WTC11 (cell line): ENCODE data around the gene MSI2. TPM values are rescaled to one million over a fixed set of nuclear protein-coding genes. Genes with fewer than 3 reads are reported as not detected.

Experiments used
- ATAC-seq: fragments of 200-7000 bp; cut with Tn5 transposase; 2 replicates; pipeline ENCODE4 v1.10.0; 2021; ENCODE audit warnings: mild to moderate bottlenecking, moderate library complexity
- CTCF ChIA-PET: fragments of 300-600 bp; sonication (Branson Sonifier 250); formaldehyde crosslinking; loops from one replicate; lab custom pipeline; 2021; ENCODE audit warnings: antibody characterized with exemption; lab: Charles Lee
- POLR2A ChIA-PET: fragments of 350-600 bp; sonication (Branson Sonifier 250); formaldehyde crosslinking; loops from one replicate; lab custom pipeline; 2021; ENCODE audit warnings: antibody characterized with exemption; lab: Charles Lee
- DNase-seq: peaks from one replicate; pipeline ENCODE4 v3.0.0; 2021; ENCODE audit warnings: low spot score
- H3K27ac Mint-ChIP-seq: 2 replicates; pipeline ENCODE4 v1.8.0; 2021; ENCODE audit warnings: mixed read lengths
- H3K27me3 Mint-ChIP-seq: 2 replicates; pipeline ENCODE4 v1.8.0; 2021; ENCODE audit warnings: low read depth, mild to moderate bottlenecking, moderate library complexity, mixed read lengths
- H3K36me3 Mint-ChIP-seq: 2 replicates; pipeline ENCODE4 v1.8.0; 2021; ENCODE audit warnings: mixed read lengths
- H3K4me1 Mint-ChIP-seq: 2 replicates; pipeline ENCODE4 v1.8.0; 2022; ENCODE audit warnings: mixed read lengths
- H3K4me3 Mint-ChIP-seq: 2 replicates; pipeline ENCODE4 v1.8.0; 2021; ENCODE audit warnings: mild to moderate bottlenecking, moderate library complexity, mixed read lengths
- H3K9me3 Mint-ChIP-seq: 2 replicates; pipeline ENCODE4 v1.8.0; 2021; ENCODE audit warnings: mixed read lengths
- ARID4B ChIP-seq: sonication (generic); formaldehyde crosslinking; IDR thresholded peaks from 2 replicates; pipeline ENCODE4 v1.8.0; 2023; ENCODE audit warnings: missing genetic modification reagents, mild to moderate bottlenecking, borderline replicate concordance
- CREM ChIP-seq: sonication (generic); formaldehyde crosslinking; IDR thresholded peaks from 2 replicates; pipeline ENCODE4 v1.8.1; 2022; ENCODE audit warnings: mild to moderate bottlenecking, missing genetic modification reagents, moderate library complexity
- ERG ChIP-seq: fragments of 250-450 bp; sonication (Bioruptor Pico); IDR thresholded peaks from 2 replicates; pipeline ENCODE4 v1.8.0; 2021; ENCODE audit warnings: mild to moderate bottlenecking
- ETV6 ChIP-seq: sonication (generic); formaldehyde crosslinking; IDR thresholded peaks from 2 replicates; pipeline ENCODE4 v1.8.1; 2022; ENCODE audit warnings: mild to moderate bottlenecking, missing genetic modification reagents
- GABPB1 ChIP-seq: sonication (generic); formaldehyde crosslinking; IDR thresholded peaks from 2 replicates; pipeline ENCODE4 v1.8.1; 2023; ENCODE audit warnings: mild to moderate bottlenecking, missing genetic modification reagents
- MAX ChIP-seq: sonication (generic); formaldehyde crosslinking; IDR thresholded peaks from 2 replicates; pipeline ENCODE4 v1.8.0; 2022; ENCODE audit warnings: mild to moderate bottlenecking, missing genetic modification reagents
- MLX ChIP-seq: sonication (generic); formaldehyde crosslinking; IDR thresholded peaks from 2 replicates; pipeline ENCODE4 v1.8.1; 2023; ENCODE audit warnings: mild to moderate bottlenecking, missing genetic modification reagents, moderate library complexity
- MXD4 ChIP-seq: fragments of 250-450 bp; sonication (Bioruptor Pico); IDR thresholded peaks from 2 replicates; pipeline ENCODE4 v1.8.0; 2021; ENCODE audit warnings: mild to moderate bottlenecking, moderate library complexity, borderline replicate concordance
- NFYB ChIP-seq: sonication (generic); formaldehyde crosslinking; conservative IDR thresholded peaks from 2 replicates; pipeline ENCODE4 v1.8.0; 2022; ENCODE audit warnings: low read depth, missing genetic modification reagents
- SOX15 ChIP-seq: fragments of 250-450 bp; sonication (Bioruptor Pico); IDR thresholded peaks from 2 replicates; pipeline ENCODE4 v1.9.0; 2021; ENCODE audit warnings: mild to moderate bottlenecking
- SP1 ChIP-seq: sonication (generic); formaldehyde crosslinking; conservative IDR thresholded peaks from 2 replicates; pipeline ENCODE4 v1.8.1; 2022; ENCODE audit warnings: missing genetic modification reagents
- TEAD1 ChIP-seq: sonication (generic); formaldehyde crosslinking; IDR thresholded peaks from 2 replicates; pipeline ENCODE4 v1.8.0; 2022; ENCODE audit warnings: mild to moderate bottlenecking, missing genetic modification reagents
- TEAD4 ChIP-seq: sonication (generic); formaldehyde crosslinking; IDR thresholded peaks from 2 replicates; pipeline ENCODE4 v1.8.0; 2022; ENCODE audit warnings: mild to moderate bottlenecking, missing genetic modification reagents
- TP53 ChIP-seq: sonication (generic); formaldehyde crosslinking; IDR thresholded peaks from 2 replicates; pipeline ENCODE4 v1.8.1; 2023; ENCODE audit warnings: mild to moderate bottlenecking, missing genetic modification reagents
- ZNF121 ChIP-seq: sonication (generic); formaldehyde crosslinking; IDR thresholded peaks from 2 replicates; pipeline ENCODE4 v1.8.0; 2023; ENCODE audit warnings: missing genetic modification reagents
- ZNF512 ChIP-seq: sonication (generic); formaldehyde crosslinking; IDR thresholded peaks from 2 replicates; pipeline ENCODE4 v1.8.1; 2022; ENCODE audit warnings: missing genetic modification reagents, borderline replicate concordance
- total RNA-seq: library from RNA; stranded (reverse); gene quantifications from 3 replicates; pipeline ENCODE4 v1.2.3, GENCODE V29; 2021
- TF ChIP-seq, protein P1 (sequence below): sonication (generic); formaldehyde crosslinking; conservative IDR thresholded peaks from 2 replicates; pipeline ENCODE4 v1.8.1; 2023; ENCODE audit warnings: mild to moderate bottlenecking, low read depth, missing genetic modification reagents, moderate library complexity
- TF ChIP-seq, protein P2 (sequence below): sonication (generic); formaldehyde crosslinking; IDR thresholded peaks from 2 replicates; pipeline ENCODE4 v1.8.0; 2022; ENCODE audit warnings: mild to moderate bottlenecking, missing genetic modification reagents
- TF ChIP-seq, protein P3 (sequence below): sonication (generic); formaldehyde crosslinking; IDR thresholded peaks from 2 replicates; pipeline ENCODE4 v1.8.0; 2023; ENCODE audit warnings: mild to moderate bottlenecking, missing genetic modification reagents

Gene MSI2
- total RNA-seq, 1 experiment from 2014 or later = 82.1 TPM

GRCh38 chr17:57375040-57375769 is 118.9 kb downstream of the MSI2 start:
- peak overlapping the region; percentile 12 for H3K27ac Mint-ChIP-seq
- no peak for ATAC-seq
- H3K4me1 Mint-ChIP-seq = peaks cover 33% of the 10 kb centered on the region
- CTCF ChIA-PET = interaction anchor here (0.9 kb wide), 1 partner anchor 16 kb away, joined by 3 read pairs; no protein-coding TSS in a partner anchor
- peaks cover 17% of the 10 kb centered on the region for H3K9me3 Mint-ChIP-seq
- H3K36me3 Mint-ChIP-seq = peaks cover 25% of the 10 kb centered on the region
- POLR2A ChIA-PET = no interaction called here
- DNase-seq = no peak
- H3K27me3 Mint-ChIP-seq = no peaks in the 10 kb centered on the region
- H3K4me3 Mint-ChIP-seq = no peak overlapping the region
- no peak for TF ChIP-seq TEAD1 (CRISPR knock-in tag)
- TF ChIP-seq ERG (CRISPR knock-in tag) = no peak
- TF ChIP-seq GABPB1 (CRISPR knock-in tag) = no peak
- no peak for TF ChIP-seq ARID4B (CRISPR knock-in tag)
- TF ChIP-seq, protein P1, sequence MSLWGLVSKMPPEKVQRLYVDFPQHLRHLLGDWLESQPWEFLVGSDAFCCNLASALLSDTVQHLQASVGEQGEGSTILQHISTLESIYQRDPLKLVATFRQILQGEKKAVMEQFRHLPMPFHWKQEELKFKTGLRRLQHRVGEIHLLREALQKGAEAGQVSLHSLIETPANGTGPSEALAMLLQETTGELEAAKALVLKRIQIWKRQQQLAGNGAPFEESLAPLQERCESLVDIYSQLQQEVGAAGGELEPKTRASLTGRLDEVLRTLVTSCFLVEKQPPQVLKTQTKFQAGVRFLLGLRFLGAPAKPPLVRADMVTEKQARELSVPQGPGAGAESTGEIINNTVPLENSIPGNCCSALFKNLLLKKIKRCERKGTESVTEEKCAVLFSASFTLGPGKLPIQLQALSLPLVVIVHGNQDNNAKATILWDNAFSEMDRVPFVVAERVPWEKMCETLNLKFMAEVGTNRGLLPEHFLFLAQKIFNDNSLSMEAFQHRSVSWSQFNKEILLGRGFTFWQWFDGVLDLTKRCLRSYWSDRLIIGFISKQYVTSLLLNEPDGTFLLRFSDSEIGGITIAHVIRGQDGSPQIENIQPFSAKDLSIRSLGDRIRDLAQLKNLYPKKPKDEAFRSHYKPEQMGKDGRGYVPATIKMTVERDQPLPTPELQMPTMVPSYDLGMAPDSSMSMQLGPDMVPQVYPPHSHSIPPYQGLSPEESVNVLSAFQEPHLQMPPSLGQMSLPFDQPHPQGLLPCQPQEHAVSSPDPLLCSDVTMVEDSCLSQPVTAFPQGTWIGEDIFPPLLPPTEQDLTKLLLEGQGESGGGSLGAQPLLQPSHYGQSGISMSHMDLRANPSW (CRISPR knock-in tag) = no peak
- TF ChIP-seq, protein P2, sequence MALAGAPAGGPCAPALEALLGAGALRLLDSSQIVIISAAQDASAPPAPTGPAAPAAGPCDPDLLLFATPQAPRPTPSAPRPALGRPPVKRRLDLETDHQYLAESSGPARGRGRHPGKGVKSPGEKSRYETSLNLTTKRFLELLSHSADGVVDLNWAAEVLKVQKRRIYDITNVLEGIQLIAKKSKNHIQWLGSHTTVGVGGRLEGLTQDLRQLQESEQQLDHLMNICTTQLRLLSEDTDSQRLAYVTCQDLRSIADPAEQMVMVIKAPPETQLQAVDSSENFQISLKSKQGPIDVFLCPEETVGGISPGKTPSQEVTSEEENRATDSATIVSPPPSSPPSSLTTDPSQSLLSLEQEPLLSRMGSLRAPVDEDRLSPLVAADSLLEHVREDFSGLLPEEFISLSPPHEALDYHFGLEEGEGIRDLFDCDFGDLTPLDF (CRISPR knock-in tag) = no peak
- no peak for TF ChIP-seq TEAD4 (CRISPR knock-in tag)
- no peak for TF ChIP-seq SOX15

GRCh38 chr17:57375770-57376225 is 119.5 kb downstream of the MSI2 start:
- no peak for DNase-seq
- ChIA-PET CTCF (no interaction called here), POLR2A (no interaction called here)
- Mint-ChIP-seq H3K36me3 (peaks cover 25% of the 10 kb centered on the region), H3K9me3 (peaks cover 17% of the 10 kb centered on the region), H3K27ac (peak overlapping the region; percentile 54; the same call in 1 of the 2 replicates), H3K27me3 (no peaks in the 10 kb centered on the region), H3K4me3 (no peak overlapping the region), H3K4me1 (peaks cover 33% of the 10 kb centered on the region)
- no peak for ATAC-seq
- no peak for TF ChIP-seq SP1 (CRISPR knock-in tag)
- TF ChIP-seq CREM (CRISPR knock-in tag) = no peak
- TF ChIP-seq MLX (CRISPR knock-in tag) = no peak
- TF ChIP-seq MAX = no peak
- no peak for TF ChIP-seq NFYB (CRISPR knock-in tag)
- TF ChIP-seq ZNF121 (CRISPR knock-in tag) = no peak
- no peak for TF ChIP-seq ETV6 (CRISPR knock-in tag)
- TF ChIP-seq, protein P3, sequence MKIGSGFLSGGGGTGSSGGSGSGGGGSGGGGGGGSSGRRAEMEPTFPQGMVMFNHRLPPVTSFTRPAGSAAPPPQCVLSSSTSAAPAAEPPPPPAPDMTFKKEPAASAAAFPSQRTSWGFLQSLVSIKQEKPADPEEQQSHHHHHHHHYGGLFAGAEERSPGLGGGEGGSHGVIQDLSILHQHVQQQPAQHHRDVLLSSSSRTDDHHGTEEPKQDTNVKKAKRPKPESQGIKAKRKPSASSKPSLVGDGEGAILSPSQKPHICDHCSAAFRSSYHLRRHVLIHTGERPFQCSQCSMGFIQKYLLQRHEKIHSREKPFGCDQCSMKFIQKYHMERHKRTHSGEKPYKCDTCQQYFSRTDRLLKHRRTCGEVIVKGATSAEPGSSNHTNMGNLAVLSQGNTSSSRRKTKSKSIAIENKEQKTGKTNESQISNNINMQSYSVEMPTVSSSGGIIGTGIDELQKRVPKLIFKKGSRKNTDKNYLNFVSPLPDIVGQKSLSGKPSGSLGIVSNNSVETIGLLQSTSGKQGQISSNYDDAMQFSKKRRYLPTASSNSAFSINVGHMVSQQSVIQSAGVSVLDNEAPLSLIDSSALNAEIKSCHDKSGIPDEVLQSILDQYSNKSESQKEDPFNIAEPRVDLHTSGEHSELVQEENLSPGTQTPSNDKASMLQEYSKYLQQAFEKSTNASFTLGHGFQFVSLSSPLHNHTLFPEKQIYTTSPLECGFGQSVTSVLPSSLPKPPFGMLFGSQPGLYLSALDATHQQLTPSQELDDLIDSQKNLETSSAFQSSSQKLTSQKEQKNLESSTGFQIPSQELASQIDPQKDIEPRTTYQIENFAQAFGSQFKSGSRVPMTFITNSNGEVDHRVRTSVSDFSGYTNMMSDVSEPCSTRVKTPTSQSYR (CRISPR knock-in tag) = no peak
- no peak for TF ChIP-seq ZNF512
- no peak for TF ChIP-seq TP53 (CRISPR knock-in tag)
- no peak for TF ChIP-seq MXD4 (CRISPR knock-in tag)
